HG03103 (cell line): ENCODE data around the gene IFT80.

ENCODE experiments used
- ATAC-seq: cut with Tn5 transposase; IDR thresholded peaks from one replicate; pipeline ENCODE4 v1.9.1; 2021; ENCODE audit warnings: low read depth; ENCODE audit not compliant: unreplicated experiment

Gene IFT80

DNA sequence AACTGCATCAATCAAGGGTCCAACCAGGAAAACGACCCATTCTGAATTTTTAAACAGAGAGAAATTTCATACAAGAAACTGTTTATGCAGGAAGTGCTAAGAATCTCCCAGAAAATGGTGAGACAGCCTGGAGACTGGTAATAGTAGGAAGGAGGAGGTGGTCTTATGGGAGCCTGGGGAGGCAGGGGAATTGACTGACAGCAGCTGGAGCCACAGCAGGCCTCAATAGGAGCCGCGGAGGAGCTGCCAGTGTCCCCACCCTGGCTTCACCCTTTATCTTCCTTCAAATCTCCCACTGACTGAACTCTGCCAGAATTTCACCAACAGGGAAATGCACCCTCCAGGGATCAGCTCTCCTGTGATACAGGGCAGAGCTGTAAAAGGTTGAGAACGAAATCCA, 181.3 kb downstream of the IFT80 start:
- no peak for ATAC-seq

DNA sequence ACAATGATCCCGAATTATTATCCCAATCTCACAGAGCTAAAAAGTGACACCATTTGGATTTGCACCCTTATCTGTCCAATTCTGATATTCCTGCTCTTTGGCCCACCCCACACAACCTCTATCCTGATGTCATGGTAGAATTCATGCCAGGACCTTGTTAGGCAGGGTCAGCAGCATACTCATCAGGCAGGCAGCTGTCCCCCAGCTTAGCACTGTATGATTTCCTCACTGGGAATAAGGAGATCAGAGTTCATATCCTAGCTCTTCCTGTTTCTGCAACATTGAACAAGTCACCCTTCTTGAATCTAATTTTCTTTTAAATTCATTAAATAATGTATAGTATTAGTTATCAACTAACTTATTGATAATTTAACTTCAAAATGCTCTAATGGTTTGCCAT, 185.8 kb downstream of the IFT80 start:
- ATAC-seq: no peak

GRCh38 chr3:160210799-160211221, 188.2 kb downstream of the IFT80 start:
- no peak for ATAC-seq

DNA sequence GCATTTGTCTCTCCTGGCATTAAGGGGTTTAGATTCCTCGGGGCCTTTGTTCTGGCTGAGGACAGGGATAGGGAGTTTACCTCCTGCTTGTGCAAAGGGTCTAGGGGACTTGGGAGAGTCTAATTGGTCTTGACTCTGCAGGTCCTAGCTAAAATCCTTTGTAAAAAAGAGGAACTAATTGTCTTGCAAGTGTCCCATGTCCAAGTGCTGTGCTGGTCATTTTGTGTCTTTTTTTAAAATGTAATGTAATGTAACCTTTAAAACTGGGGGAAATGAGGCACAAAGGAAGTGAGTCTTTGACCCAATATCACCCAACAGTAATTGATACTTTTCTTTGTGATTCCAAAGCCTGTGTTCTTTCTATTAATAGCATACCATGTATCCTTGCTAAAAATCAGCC, 188.7 kb downstream of the IFT80 start:
- ATAC-seq: no peak
